MM.1S (cell line): ENCODE data around the gene ATP2B2.

Experiments used
- EZH2 ChIP-seq: fragments of 300-600 bp; sonication (generic); optimal IDR thresholded peaks from 2 replicates; pipeline ENCODE3; 2017; ENCODE audit warnings: low read depth, mild to moderate bottlenecking, antibody characterized with exemption, low read length, mixed read lengths
- TF ChIP-seq, protein P1 (sequence below): fragments of 300-600 bp; sonication (generic); IDR thresholded peaks from 2 replicates; pipeline ENCODE4 v1.5.1; 2016; ENCODE audit warnings: antibody characterized with exemption, low read length, mixed read lengths

DNA sequence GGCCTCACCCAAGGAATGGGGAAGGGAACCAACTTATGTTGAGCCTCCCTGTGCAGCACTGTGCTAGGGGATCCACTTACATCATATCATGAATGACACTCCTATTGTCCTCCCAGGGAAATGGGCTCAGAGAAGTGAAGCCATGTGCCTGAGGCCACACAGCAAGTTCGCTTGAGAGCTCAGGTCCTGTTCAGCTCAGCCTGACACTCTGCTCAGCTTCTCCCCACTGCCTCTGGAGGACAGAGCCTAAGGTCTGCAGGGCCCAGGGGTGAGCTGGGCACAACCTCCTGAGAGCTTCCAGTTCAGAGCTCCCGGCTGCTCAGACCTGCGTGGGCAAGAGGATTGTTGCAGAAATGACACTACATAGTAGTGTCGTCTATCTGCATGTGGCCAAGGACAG is 108.5 kb downstream of the ATP2B2 start:
- TF ChIP-seq, protein P1, sequence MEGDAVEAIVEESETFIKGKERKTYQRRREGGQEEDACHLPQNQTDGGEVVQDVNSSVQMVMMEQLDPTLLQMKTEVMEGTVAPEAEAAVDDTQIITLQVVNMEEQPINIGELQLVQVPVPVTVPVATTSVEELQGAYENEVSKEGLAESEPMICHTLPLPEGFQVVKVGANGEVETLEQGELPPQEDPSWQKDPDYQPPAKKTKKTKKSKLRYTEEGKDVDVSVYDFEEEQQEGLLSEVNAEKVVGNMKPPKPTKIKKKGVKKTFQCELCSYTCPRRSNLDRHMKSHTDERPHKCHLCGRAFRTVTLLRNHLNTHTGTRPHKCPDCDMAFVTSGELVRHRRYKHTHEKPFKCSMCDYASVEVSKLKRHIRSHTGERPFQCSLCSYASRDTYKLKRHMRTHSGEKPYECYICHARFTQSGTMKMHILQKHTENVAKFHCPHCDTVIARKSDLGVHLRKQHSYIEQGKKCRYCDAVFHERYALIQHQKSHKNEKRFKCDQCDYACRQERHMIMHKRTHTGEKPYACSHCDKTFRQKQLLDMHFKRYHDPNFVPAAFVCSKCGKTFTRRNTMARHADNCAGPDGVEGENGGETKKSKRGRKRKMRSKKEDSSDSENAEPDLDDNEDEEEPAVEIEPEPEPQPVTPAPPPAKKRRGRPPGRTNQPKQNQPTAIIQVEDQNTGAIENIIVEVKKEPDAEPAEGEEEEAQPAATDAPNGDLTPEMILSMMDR, result no peak
- no peak for TF ChIP-seq EZH2
